NCI-H2196 (cell line): ENCODE data around the gene STRN.
"Not testable (repeated sequence)": the region's sequence is repeated elsewhere in the genome, so short reads cannot be mapped to it uniquely, and the experiment has no call there.

Experiments
- DNase-seq: peaks from one replicate; lab custom pipeline; 2025; ENCODE audit not compliant: unreplicated experiment; lab: John Stamatoyannopoulos, UW

The STRN gene

GRCh38 chr2:36912695-36913094 is 53.6 kb downstream of the STRN start:
- no peak for DNase-seq

DNA sequence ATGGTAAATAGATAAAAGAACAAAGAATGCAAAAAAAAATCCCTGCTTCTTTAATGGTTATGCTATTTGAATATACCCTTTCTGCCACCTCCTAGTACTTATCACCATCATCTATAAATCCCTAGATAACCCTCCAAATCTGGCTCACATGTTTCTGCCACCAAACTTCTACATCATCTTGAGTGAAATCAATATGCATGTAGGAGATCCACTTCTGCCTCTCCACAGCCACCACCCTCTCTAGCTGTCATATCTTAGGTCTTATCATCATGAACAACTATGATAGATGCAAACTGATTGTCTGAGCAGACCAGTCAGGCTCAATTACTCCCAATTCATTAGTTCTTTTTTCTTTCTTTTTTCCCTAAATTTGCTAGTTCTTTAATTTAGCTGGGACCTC is 55.3 kb downstream of the STRN start:
- no peak for DNase-seq

GRCh38 chr2:36906277-36906676 is 60.1 kb downstream of the STRN start:
- DNase-seq: no peak

DNA sequence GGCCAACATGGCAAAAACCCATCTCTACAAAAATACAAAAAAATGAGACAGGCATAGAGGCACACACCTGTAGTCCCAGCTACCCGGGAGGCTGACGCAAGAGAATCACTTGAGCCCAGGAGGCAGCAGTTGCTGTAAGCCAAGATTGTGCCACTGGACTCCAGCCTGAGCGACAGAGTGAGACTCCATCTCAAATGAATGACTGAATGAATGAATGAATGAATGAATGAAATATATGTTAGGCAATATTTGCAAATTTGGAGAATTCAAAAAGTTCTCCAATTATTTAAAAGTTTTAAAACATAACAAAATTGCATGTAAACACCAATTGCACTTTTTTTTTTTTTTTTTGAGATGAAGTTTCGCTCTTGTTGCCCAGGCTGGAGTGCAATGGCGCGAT is 61.7 kb downstream of the STRN start:
- no peak for DNase-seq

DNA sequence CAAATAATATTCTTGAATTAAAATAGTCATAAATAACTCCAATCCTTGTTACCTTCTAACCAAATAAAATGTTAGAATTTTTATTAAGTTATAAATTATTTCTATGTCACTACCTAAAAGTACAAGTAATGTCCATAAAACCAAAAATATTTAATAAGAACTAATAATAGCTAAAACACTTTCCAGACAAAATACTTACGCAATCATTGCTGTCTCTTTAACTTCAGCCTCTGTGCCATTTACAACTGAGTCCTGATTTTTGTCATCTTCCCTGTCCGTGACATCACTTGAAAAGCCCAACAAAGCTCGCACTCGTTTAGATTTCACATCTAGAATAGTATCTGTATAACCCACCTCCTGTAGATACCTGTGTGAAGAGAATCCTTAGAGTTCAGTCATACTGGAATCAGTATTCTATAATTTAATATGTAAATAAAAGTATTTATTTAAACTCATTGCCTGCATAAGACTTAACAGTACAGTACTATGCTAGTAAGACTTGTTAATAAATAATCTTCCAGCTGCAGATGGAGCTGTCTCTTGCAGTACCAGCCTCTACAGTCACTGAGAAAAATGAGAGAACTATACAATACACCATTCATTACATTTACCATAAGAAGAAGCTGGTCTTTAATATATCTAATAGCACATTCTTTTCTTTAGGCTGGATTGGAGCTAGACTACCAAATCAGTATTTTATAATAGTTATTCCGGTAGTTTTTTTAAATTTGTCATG is 63.8 kb downstream of the STRN start:
- DNase-seq: no peak

DNA sequence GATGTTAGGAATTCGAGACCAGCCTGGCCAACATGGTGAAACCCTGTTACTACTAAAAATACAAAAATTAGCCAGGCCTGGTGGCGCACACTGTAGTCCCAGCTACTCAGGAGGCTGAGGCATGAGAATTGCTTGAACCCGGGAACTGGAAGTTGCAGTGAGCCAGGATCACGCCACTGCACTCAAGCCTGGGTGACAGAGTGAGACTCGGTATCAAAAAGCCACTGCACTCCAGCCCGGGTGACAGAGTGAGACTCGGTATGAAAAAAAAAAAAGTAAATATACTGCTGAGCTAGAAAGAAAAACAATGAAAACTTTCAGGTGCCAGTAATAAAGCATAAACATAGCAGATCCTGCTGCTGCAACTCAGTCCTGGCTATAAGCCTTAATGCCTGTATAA is 73.5 kb downstream of the STRN start:
- DNase-seq: no peak

DNA sequence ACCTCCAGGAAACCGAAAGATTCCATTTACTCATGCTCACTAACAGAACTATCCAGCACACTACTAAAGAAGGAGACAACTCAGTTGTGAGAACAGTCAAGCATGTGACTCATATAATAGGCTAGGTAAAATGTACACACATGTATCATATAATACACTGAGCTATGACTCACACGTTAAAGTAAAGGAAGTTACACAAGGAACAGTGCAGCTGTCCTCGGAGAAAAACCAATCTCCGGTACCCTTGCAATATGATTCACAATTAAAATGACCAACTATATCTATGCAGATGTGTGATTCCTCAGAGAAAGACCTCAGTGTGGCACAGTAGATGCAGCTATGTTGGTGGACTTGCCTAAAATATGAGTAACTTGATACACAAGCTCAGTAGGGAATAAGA is 76.5 kb downstream of the STRN start:
- peak; percentile 50 for DNase-seq

DNA sequence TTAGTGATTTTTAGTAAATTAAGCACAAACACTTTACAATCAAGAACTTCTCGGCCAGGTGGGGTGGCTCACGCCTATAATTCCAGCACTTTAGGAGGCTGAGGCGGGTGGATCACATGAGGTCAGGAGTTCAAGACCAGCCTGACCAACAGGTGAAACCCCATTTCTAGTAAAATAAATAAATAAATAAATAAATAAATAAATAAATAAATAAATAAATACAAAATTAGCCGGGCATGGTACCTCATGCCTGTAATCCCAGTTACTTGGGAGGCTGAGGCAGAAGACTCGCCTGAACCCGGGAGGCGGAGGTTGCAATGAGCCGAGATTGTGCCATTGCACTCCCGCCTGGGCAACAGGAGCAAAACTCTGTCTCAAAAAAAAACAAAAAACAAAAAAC is 79.2 kb downstream of the STRN start:
- DNase-seq: not testable (repeated sequence)

DNA sequence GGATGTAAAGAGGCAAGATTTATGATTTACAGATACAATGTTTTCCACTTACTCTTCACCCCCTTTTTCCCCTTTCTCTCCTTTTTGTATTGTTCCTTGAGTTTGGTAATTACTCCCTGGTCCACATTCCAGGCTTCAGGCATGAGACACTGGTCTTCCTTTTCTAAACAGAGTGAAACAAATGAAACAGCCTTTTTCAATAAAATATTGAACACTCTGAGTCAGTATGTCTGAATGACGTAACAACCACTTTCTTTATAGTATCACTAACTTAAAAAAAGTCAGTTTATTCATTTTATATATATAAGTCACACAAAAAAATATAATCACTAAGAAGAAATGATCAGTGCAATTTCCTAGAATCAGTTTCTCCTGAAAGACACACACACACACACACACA is 79.7 kb downstream of the STRN start:
- no peak for DNase-seq

DNA sequence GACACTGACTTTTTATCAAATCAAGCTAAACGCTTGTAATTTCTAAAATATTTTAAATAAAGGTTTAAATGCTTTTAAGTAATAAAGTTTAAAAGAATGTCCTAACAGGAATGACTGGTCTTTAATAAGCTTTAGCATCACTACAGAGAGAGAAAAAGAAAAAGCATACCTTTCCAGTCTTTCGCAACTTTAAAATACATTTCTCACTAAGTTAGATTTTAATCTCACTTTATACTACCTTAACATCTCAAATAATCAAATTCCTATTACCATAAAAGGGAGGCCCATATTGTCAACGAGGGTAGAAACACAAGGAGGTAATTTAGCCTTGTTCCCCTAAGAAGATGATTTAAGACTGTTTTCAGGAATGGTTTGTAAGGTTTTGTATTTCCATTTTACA is 80.7 kb downstream of the STRN start:
- no peak for DNase-seq

DNA sequence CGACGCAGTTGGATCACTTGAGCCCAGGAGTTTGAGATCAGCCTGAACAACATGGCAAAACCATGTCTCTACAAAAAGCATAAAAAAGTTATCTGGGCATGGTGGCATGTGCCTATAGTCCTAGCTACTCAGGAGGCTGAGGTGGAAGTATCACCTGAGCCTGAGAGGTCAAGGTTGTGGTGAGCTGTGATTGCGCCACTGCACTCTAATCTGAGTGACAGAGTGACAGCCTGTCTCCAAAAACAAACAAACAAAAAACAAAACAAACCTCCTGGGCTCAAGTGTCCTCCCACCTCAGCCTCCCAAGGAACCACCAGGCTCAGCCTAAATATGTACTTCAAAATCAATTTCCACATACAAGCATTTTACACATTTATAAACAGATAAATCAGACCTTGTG is 83.8 kb downstream of the STRN start:
- no peak for DNase-seq

GRCh38 chr2:36881816-36882215 is 84.5 kb downstream of the STRN start:
- DNase-seq: no peak

DNA sequence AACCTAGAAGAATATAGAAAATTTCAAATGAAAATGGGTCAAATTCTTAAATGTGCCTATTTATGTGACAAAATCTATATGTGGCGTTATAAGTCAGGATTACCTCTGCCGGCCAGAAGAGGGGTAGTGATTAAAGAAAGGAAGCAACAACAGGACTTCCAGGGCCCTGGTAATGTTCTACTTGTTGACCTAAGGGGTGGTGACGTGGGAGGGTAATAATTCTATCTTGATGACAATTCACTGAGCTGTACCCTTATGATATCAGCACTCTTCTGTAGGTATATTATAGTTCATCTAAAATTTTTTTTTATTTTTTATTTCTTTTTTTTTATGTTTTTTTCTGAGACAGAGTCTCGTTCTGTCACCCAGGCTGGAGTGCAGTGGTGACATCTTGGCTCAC is 87.9 kb downstream of the STRN start:
- DNase-seq: no peak

DNA sequence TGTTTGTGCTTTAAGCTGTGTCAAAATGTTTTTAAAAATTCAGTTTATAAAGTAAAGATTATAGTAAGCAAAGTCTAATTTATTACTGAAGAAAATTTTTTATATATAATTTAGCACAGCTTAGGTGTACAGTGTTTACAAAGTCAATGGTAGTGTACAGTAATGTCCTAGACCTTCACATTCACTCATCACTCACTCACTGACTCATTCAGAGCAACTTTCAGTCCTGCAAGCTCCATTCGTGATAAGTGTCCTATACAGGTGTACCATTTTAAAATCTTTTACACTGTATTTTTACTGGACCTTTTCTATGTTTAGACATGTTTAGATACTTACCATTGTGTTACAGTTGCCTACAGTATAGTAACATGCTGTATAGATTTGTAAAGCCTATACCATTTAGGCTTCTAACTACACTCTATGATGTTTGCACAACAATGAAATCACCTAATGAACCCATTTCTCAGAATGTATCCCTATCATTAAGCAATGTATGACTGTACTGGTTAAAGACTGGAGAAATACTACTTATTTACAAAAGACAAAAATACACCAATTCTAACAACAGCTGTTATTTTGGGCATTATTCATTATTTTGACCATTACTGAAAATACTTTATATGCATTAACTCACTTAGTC is 95.1 kb downstream of the STRN start:
- no peak for DNase-seq

GRCh38 chr2:36869606-36870005 is 96.7 kb downstream of the STRN start:
- no peak for DNase-seq

DNA sequence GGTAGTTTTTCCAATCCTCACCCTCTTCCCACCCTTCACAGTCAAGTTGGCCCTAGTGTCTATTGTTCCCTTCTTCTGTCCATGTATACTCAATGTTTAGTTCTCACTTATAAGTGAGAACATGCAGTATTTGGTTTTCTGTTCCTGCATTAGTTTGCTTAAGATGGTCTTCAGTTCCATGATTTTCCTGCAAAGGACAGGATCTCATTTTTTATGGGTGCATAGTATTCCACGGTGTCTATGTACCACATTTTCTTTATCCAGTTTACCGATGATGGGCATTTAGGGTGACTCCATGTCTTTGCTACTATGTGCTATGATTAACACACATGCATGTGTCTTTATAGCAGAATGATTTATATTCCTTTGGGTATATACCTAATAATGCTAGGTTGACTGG is 104.4 kb downstream of the STRN start:
- no peak for DNase-seq

DNA sequence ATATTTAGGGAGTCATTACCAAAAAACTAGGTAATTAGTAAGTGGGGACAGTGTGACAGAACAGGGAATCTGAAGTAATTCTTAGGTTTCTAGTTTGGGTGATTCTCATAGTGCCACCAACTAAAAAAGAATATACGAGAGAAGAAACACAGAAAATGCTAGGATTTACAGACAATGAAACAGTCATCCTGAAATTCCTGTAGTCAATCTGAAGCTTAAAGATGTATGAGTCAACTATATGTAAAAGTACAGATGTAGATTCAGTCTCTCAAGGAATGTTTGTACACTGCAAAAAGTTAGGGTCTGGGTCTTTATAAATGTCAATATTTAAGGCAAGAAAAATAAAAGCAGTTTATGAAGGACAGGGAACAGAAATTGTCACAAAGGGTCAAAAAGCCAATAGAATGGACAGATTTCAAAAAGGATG is 107.0 kb downstream of the STRN start:
- DNase-seq: no peak

- no peak for DNase-seq
These were observed 107.6 kb downstream of the STRN start for GRCh38 chr2:36858551-36859365.

DNA sequence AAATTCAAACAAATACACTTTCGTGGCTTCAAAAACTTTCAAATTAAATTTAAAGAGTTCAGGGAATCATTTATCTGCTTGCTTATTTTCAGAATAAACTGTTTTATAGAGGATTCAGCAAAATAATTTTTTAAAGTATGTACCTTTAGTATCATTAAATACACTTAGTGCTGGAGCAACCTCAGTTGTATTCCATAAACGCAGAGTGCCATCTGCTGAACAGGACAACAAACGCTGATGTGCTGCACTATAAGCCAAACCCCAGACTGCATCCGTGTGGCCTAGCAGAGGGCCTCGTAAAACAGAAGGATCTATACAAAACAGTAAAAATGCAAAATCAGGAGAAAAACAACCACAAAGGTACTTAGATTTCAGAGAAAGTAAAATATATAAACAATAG is 108.6 kb downstream of the STRN start:
- no peak for DNase-seq

DNA sequence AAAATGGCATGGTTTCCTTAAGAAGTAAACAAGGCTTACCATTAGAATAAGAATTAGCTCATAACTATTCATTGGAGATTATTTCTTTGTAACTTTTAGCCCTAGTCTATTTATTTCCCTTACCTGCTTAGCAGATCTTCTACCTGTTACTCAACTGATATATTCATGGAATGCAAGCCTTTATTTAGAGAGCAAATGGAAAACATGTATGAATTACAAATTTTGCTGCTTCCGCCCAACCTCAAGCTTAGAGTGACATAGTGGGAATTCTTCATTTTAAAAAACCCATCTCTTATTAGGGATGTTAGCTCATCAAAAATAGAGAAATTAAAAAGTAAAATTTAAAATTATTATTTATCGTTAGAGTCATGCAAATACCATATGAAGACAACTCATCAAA is 110.9 kb downstream of the STRN start:
- DNase-seq: no peak

- DNase-seq: no peak
These were observed 112.1 kb downstream of the STRN start for GRCh38 chr2:36854241-36854640.

- no peak for DNase-seq
These were observed 117.1 kb downstream of the STRN start for GRCh38 chr2:36849265-36849664.
